Esophagus muscularis mucosa (tissue), 4 donors: Measurements from ENCODE around the gene BTBD19. TPM values are rescaled to one million over a fixed set of nuclear protein-coding genes. Genes with fewer than 3 reads are reported as not detected.
A peak's percentile ranks its signal among the peaks of the same experiment; 100 is the strongest.
"Not testable (repeated sequence)": the region's sequence is repeated elsewhere in the genome, so short reads cannot be mapped to it uniquely, and the experiment has no call there.

Source experiments
- DNase-seq: peaks from one replicate; pipeline ENCODE4 v3.0.0-alpha.2; 2017; ENCODE audit errors: extremely low spot score
- H3K27ac ChIP-seq, 4 donors: fragments of 200-600 bp; sonication (generic); replicated peaks in 1 of 4; 1 replicate in 3 of 4; 2 replicates in 1 of 4; pipeline ENCODE4 v1.5.1; 2016 to 2019; ENCODE audit warnings: mild to moderate bottlenecking in 1 of 4
- H3K27me3 ChIP-seq, 4 donors: fragments of 200-600 bp; sonication (generic); one replicate each; pipeline versions ENCODE4 v1.5.1 to v1.6.0; 2016 to 2019
- H3K36me3 ChIP-seq, 4 donors: fragments of 200-600 bp; sonication (generic); one replicate each; pipeline ENCODE4 v1.5.1; 2016 to 2019
- H3K4me1 ChIP-seq, 4 donors: fragments of 200-600 bp; sonication (generic); one replicate each; pipeline ENCODE4 v1.5.1; 2016 to 2019
- H3K4me3 ChIP-seq, 4 donors: fragments of 200-600 bp; sonication (generic); 1 replicate in 2 of 4; 2 replicates in 2 of 4; pipeline ENCODE4 v1.5.1; 2016 to 2019; ENCODE audit warnings: mild to moderate bottlenecking in 4 of 4, moderate library complexity in 1 of 4
- H3K9me3 ChIP-seq, 4 donors: fragments of 200-600 bp; sonication (generic); 1 replicate in 3 of 4; 2 replicates in 1 of 4; pipeline ENCODE4 v1.5.1; 2016 to 2019
- EP300 ChIP-seq: sonication (generic); formaldehyde crosslinking; IDR thresholded peaks from one replicate; pipeline ENCODE4 v1.6.1; 2017; ENCODE audit warnings: antibody characterized with exemption
- POLR2A ChIP-seq: fragments of 450-650 bp; IDR thresholded peaks from one replicate; pipeline ENCODE4 v1.6.1; 2017; ENCODE audit warnings: antibody characterized with exemption, moderate library complexity, mild to moderate bottlenecking, low read depth
- POLR2AphosphoS5 ChIP-seq, 2 donors: sonication (generic); formaldehyde crosslinking; IDR thresholded peaks; one replicate each; pipeline ENCODE4 v1.6.1; 2017; ENCODE audit warnings: antibody characterized with exemption in 2 of 2
- WGBS: methylation state at CpG from one replicate; pipeline ENCODE4 v1.1.5; 2018; 5-methylcytosine and 5-hydroxymethylcytosine counted together
- intact Hi-C: fragments of 100-400 bp; cut with DNase I; formaldehyde crosslinking; loops from one replicate; pipeline ENCODE4 v1.15.1; 2023
- total RNA-seq, 4 donors: library from RNA; depleted of rRNA; stranded (reverse); fragments of >200 nt; gene quantifications; one replicate each; pipeline versions ENCODE4 v1.1.0 to v1.2.1, GENCODE V29; 2016
- TF ChIP-seq, protein P1 (sequence below), 3 experiments: fragments of 200-600 bp in 2 of 3; fragments of 450-650 bp in 1 of 3; sonication (generic) in 2 of 3; IDR thresholded peaks; one replicate each; pipeline ENCODE4 v1.5.1; 2017 to 2019; ENCODE audit warnings: antibody characterized with exemption in 3 of 3, mild to moderate bottlenecking in 2 of 3, moderate library complexity in 1 of 3

Gene BTBD19
- total RNA-seq, 4 donors from 2014 or later = 2.7 to 6.6 (median 3.4) TPM

DNA sequence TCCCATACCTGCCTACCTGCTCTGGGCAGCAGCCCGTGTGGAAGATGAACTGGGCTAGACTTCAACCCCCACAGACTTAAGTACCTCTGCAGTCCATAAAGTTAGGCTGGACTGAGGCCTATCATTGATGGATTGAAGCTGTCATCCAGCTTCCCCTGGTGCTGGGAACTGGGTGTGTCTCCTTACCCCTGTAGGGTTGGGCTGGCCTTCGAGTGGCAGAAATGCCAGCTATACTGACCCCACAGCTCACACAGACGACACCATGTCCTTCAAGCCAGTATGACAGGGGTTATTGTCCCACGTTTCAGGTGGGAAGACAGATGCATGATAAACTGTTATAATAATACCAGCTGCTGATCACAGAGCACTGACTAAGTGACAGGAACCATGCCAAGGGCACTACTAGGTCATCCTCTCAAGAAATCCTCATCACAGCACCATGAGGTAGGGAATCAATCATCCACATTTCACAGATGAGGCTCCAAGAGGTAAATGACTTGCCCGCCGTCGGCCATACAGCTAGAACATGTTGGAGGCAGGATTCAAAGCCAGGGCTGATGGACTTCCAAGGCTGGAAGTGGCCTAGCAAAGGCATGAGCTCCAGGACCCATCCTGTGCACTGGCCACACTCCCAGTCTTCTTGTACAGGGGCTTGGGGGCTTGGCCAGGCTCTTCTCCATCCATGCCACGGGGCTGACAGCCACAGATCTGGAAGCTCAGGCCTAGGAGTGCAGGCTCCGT lies 20.0 kb upstream of the BTBD19 start, which contains the start of gene BEST4:
Gene BEST4, minus strand, starts transcription at position 51 of the 741 bp plus-strand sequence. CDS start 465 bp downstream, outside the sequence.
- TF ChIP-seq POLR2AphosphoS5 (IDR thresholded peaks at IDR 0.05) = no peak
- no peak for TF ChIP-seq POLR2A
- TF ChIP-seq, protein P1, sequence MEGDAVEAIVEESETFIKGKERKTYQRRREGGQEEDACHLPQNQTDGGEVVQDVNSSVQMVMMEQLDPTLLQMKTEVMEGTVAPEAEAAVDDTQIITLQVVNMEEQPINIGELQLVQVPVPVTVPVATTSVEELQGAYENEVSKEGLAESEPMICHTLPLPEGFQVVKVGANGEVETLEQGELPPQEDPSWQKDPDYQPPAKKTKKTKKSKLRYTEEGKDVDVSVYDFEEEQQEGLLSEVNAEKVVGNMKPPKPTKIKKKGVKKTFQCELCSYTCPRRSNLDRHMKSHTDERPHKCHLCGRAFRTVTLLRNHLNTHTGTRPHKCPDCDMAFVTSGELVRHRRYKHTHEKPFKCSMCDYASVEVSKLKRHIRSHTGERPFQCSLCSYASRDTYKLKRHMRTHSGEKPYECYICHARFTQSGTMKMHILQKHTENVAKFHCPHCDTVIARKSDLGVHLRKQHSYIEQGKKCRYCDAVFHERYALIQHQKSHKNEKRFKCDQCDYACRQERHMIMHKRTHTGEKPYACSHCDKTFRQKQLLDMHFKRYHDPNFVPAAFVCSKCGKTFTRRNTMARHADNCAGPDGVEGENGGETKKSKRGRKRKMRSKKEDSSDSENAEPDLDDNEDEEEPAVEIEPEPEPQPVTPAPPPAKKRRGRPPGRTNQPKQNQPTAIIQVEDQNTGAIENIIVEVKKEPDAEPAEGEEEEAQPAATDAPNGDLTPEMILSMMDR (IDR thresholded peaks at IDR 0.05) = no peak
- no peak for TF ChIP-seq EP300
- Histone ChIP-seq H3K9me3 (no peaks in the 10 kb centered on the region), H3K27ac (peak within 1 kb of the TSS in 2 of 4 donors; percentile 68 to 70), H3K36me3 (no peaks in the 10 kb centered on the region), H3K4me1 (peaks cover 33 to 36% (median 35%) of the 10 kb centered on the region in 4 donors), H3K4me3 (no peak within 1 kb of the TSS), H3K27me3 (no peaks in the 10 kb centered on the region)
- intact Hi-C loops = loop anchor here (5.0 kb wide), 2 partner anchors 34 to 224 kb away; partner anchors contain the start of genes HECTD3 and UROD
- DNase-seq = no peak
- 91% methylated on average over 6 of the region's 9 CpGs for WGBS

DNA sequence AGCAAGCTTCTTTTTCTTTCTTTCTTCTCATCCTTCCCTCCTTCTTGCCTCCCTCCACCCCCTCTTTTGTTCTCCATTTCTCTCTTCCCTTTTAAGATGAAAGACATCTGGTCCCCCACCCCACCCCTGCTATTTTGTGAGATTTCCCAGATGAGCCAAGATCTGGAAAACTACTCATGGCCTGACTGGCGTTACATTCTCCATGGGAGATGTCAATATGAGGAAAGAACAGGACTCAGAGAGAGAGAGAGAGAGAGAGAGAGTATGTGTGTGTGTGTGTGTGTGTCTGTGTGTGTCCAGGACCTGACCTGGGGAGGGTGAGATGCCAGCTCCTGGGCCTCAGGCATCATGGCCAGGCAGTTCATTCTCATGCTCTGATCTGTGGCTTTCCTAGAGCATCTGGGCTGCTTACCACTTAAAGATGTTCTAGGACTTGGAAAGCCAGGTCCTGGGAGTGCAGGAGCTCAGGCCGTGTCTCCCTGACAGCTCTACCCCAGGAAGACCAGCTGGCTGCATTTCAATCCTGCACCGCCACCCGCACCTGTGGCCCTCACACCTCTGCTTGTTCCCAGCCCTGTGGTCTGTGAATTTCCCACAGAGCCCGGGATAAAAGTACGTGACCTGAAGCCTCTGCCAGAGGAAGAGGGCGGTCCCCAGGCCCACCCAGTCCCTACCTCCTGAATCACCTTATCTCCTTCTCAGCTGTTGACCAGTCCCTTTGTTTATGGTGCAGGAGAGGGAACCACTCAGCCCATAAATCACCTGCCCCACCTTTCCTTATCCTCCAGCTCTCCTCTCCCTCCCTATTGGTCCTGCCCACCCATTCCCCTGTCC lies 17.1 kb upstream of the BTBD19 start:
- Histone ChIP-seq H3K9me3 (no peaks in the 10 kb centered on the region), H3K27me3 (no peaks in the 10 kb centered on the region), H3K4me3 (no peak overlapping the region), H3K27ac (no peak overlapping the region), H3K36me3 (no peaks in the 10 kb centered on the region), H3K4me1 (peaks cover 6 to 12% (median 7%) of the 10 kb centered on the region in 4 donors)
- WGBS = 77% methylated on average over 6 of the region's 7 CpGs
- no peak for DNase-seq
- intact Hi-C loops = no loop called here
- TF ChIP-seq POLR2AphosphoS5 (IDR thresholded peaks at IDR 0.05) (no peak), POLR2A (no peak)

DNA sequence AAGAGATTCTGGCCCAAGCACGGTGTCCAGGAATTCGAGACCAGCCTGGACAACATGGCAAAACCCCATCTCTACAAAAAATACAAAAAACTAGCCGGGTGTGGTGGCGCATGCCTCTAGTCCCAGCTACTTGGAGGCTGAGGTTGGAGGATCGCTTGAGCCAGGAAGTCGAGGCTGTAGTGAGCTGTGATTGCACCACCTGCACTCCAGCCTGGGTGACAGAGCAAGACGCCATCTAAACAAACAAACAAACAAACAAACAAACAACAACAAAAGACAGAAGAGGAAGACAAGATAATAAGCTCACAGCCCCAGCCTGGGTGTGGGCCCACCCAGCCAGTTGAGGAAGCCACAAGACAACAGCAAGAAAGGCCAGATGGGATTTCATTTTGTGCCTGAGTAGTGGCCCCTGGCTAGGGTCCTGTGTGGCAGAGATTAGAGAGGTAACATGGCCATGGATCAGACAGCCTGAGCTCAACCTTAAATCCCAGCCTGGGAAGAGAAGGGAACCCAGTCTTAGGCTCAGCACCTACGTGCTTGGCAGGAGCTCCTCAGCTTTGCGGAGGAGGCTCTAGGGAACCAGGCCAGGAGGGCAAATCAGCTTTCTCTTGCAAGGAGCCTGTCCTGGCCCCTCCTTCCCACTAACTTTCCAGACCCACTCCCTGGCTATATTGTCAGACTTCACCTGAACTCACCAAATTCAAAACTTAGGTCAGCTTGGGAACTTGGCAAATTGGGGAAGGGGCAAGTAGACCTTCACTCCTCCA lies 15.4 kb upstream of the BTBD19 start:
- intact Hi-C loops = no loop called here

DNA sequence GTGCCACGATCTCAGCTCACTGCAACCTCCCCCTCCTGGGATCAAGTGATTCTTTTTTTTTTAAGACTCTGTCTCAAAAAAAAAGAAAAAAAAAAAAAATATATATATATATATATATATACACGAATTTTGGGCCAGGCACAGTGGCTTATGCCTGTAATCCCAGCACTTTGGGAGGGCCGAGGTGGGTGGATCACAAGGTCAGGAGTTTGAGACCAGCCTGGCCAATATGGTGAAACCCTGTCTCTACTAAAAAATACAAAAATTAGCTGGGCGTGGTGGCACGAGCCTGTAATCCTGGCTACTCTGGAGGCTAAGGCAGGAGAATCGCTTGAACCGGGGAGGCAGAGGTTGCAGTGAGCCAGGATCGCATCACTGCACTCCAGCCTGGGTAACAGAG lies 10.4 kb upstream of the BTBD19 start:
- not testable (repeated sequence) for H3K4me3 ChIP-seq, H3K27me3 ChIP-seq, H3K9me3 ChIP-seq, DNase-seq, H3K36me3 ChIP-seq
- Histone ChIP-seq H3K27ac (peak overlapping the region in 1 of 4 donors; percentile 96), H3K4me1 (peaks cover 20 to 36% (median 33%) of the 10 kb centered on the region in 4 donors)
- intact Hi-C loops = loop anchor here (5.0 kb wide), 1 partner anchor 39 kb away; no protein-coding TSS in a partner anchor
- WGBS = 87% methylated on average over 8 of the region's 8 CpGs

More for the DNA sequence above, 15.4 kb upstream of the BTBD19 start:
- no peaks in the 10 kb centered on the region for H3K36me3 ChIP-seq
- TF ChIP-seq POLR2A (no peak), POLR2AphosphoS5 (IDR thresholded peaks at IDR 0.05) (no peak), EP300 (no peak)
- TF ChIP-seq, protein P1 (IDR thresholded peaks at IDR 0.05) = no peak
- H3K4me1 ChIP-seq = peaks cover 0 to 5% (median 0%) of the 10 kb centered on the region in 4 donors
- DNase-seq = no peak
- no peaks in the 10 kb centered on the region for H3K27me3 ChIP-seq
- no peak overlapping the region for H3K4me3 ChIP-seq
- no peak overlapping the region for H3K27ac ChIP-seq
- WGBS = 80% methylated on average over 9 of the region's 9 CpGs
- no peaks in the 10 kb centered on the region for H3K9me3 ChIP-seq

DNA sequence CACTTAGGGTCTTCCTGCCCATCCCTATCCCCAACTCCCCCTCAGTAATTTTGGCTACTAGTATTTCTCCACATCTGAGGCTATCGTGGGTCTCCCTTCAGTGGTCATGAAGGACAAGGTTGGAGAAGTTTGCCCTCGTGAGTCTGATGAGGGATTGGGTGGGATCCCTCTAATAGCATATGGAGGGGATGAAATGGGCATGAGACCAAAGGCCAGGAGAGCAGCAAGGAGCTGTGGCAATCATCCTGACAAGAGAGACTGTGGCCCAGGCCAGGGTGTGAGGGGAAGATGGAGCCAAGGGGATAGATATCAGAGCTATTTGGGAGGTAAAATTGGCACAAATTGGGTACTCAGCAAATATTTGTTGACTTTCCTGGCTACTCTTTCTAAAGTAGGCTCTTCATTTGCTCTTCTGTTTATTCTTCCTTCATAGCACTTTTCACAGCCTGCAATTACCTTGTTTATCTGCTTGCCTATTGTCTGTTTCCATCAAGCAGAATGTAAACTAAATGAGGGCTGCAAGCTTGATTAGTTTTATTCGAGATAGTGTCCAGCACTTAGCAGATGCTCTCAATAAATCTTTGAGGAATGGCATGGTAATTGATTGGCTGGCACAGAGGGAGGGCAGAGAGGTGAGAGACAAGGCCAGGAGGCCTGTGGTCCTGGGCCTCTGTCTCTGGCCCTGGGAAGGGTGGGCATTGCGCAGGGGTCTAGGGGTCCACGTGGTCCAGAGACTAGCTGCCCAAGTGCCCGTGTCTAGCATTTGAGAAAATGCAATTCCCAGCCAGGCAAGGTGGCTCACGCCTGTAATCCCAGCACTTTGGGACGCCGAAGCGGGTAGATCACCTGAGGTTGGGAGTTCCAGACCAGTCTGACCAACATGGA lies 9.6 kb upstream of the BTBD19 start:
- TF ChIP-seq POLR2A (no peak), EP300 (no peak), POLR2AphosphoS5 (IDR thresholded peaks at IDR 0.05) (no peak)
- TF ChIP-seq, protein P1 (IDR thresholded peaks at IDR 0.05) = no peak
- Histone ChIP-seq H3K27me3 (no peaks in the 10 kb centered on the region), H3K27ac (peak overlapping the region; percentile 92 to 97 (median 94)), H3K9me3 (no peaks in the 10 kb centered on the region), H3K4me3 (no peak overlapping the region), H3K4me1 (peaks cover 29 to 43% (median 38%) of the 10 kb centered on the region in 4 donors), H3K36me3 (peaks cover 0 to 18% (median 15%) of the 10 kb centered on the region in 4 donors)
- 86% methylated on average over 10 of the region's 10 CpGs for WGBS
- DNase-seq = no peak
- intact Hi-C loops = loop anchor here (5.0 kb wide), 1 partner anchor 39 kb away; no protein-coding TSS in a partner anchor
